Loucy (cell line): ENCODE results near the gene ADAMTS12.

ENCODE experiments used
- H2AFZ ChIP-seq: fragments of 200-600 bp; sonication (generic); 2 replicates; pipeline ENCODE4 v1.6.0; 2016; ENCODE audit warnings: antibody characterized with exemption, mild to moderate bottlenecking, low read length, moderate library complexity
- H3F3A ChIP-seq: fragments of 200-600 bp; 2 replicates; pipeline ENCODE4 v1.6.0; 2016; ENCODE audit warnings: antibody characterized with exemption, low read depth, mild to moderate bottlenecking
- H3K27me3 ChIP-seq: fragments of 200-600 bp; sonication (generic); 2 replicates; pipeline ENCODE4 v1.6.1; 2014; ENCODE audit warnings: low read length, mild to moderate bottlenecking; ENCODE audit not compliant: insufficient read depth, poor library complexity, severe bottlenecking
- H3K36me3 ChIP-seq: fragments of 200-600 bp; sonication (generic); 2 replicates; pipeline ENCODE4 v1.6.1; 2016; ENCODE audit warnings: low read length; ENCODE audit not compliant: insufficient read depth
- H3K4me1 ChIP-seq: fragments of 200-600 bp; sonication (generic); 2 replicates; pipeline ENCODE4 v1.5.1; 2014; ENCODE audit warnings: low read length, mild to moderate bottlenecking; ENCODE audit not compliant: insufficient read depth, poor library complexity, severe bottlenecking
- H3K4me2 ChIP-seq: fragments of 200-600 bp; sonication (generic); 2 replicates; pipeline ENCODE4 v1.6.0; 2014; ENCODE audit warnings: antibody characterized with exemption, low read length, low read depth, mild to moderate bottlenecking; ENCODE audit not compliant: poor library complexity, severe bottlenecking
- H3K4me3 ChIP-seq: fragments of 200-600 bp; sonication (generic); 2 replicates; pipeline ENCODE4 v1.5.1; 2014; ENCODE audit warnings: low read length, mild to moderate bottlenecking, mixed read lengths; ENCODE audit not compliant: poor library complexity, severe bottlenecking
- H3K79me2 ChIP-seq: fragments of 200-600 bp; sonication (generic); 2 replicates; pipeline ENCODE4 v1.6.1; 2014; ENCODE audit warnings: low read length; ENCODE audit not compliant: insufficient read depth
- H3K9ac ChIP-seq: fragments of 200-600 bp; sonication (generic); 2 replicates; pipeline ENCODE4 v1.6.0; 2014; ENCODE audit warnings: mild to moderate bottlenecking, low read depth, low read length, moderate library complexity; ENCODE audit not compliant: poor library complexity, severe bottlenecking
- H3K9me2 ChIP-seq: fragments of 200-600 bp; sonication (generic); replicated peaks from 2 replicates; pipeline ENCODE4 v1.6.1; 2016; ENCODE audit warnings: low read depth, low read length, mixed read lengths
- H3K9me3 ChIP-seq: fragments of 200-600 bp; sonication (generic); 2 replicates; pipeline ENCODE4 v1.6.1; 2014; ENCODE audit warnings: mild to moderate bottlenecking, antibody characterized with exemption, low read length, low read depth; ENCODE audit not compliant: insufficient read depth
- H4K20me1 ChIP-seq: fragments of 200-600 bp; sonication (generic); 2 replicates; pipeline ENCODE4 v1.6.0; 2014; ENCODE audit warnings: antibody characterized with exemption, low read length, mild to moderate bottlenecking; ENCODE audit not compliant: insufficient read depth, poor library complexity, severe bottlenecking
- EZH2phosphoT487 ChIP-seq: fragments of 200-600 bp; IDR thresholded peaks from 2 replicates; pipeline ENCODE4 v1.6.1; 2018; ENCODE audit warnings: antibody characterized with exemption, mild to moderate bottlenecking, moderate library complexity, borderline replicate concordance
- TF ChIP-seq, protein P1 (sequence below): fragments of 200-600 bp; sonication (generic); conservative IDR thresholded peaks from 2 replicates; pipeline ENCODE4 v1.5.1; 2014; ENCODE audit warnings: mild to moderate bottlenecking, antibody characterized with exemption, low read length

ADAMTS12 gene

GRCh38 chr5:33738097-33738496 is 153.7 kb downstream of the ADAMTS12 start:
- Histone ChIP-seq H3K79me2 (no peaks in the 10 kb centered on the region), H2AFZ (no peak overlapping the region), H3K9me2 (no peaks in the 10 kb centered on the region), H3K9me3 (no peaks in the 10 kb centered on the region), H3K9ac (no peak overlapping the region), H3F3A (no peaks in the 10 kb centered on the region), H3K4me1 (no peaks in the 10 kb centered on the region), H3K4me3 (no peak overlapping the region), H4K20me1 (no peaks in the 10 kb centered on the region), H3K36me3 (no peaks in the 10 kb centered on the region), H3K4me2 (no peak overlapping the region), H3K27me3 (no peaks in the 10 kb centered on the region)
- no peak for TF ChIP-seq EZH2phosphoT487
- TF ChIP-seq, protein P1, sequence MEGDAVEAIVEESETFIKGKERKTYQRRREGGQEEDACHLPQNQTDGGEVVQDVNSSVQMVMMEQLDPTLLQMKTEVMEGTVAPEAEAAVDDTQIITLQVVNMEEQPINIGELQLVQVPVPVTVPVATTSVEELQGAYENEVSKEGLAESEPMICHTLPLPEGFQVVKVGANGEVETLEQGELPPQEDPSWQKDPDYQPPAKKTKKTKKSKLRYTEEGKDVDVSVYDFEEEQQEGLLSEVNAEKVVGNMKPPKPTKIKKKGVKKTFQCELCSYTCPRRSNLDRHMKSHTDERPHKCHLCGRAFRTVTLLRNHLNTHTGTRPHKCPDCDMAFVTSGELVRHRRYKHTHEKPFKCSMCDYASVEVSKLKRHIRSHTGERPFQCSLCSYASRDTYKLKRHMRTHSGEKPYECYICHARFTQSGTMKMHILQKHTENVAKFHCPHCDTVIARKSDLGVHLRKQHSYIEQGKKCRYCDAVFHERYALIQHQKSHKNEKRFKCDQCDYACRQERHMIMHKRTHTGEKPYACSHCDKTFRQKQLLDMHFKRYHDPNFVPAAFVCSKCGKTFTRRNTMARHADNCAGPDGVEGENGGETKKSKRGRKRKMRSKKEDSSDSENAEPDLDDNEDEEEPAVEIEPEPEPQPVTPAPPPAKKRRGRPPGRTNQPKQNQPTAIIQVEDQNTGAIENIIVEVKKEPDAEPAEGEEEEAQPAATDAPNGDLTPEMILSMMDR, result no peak

DNA sequence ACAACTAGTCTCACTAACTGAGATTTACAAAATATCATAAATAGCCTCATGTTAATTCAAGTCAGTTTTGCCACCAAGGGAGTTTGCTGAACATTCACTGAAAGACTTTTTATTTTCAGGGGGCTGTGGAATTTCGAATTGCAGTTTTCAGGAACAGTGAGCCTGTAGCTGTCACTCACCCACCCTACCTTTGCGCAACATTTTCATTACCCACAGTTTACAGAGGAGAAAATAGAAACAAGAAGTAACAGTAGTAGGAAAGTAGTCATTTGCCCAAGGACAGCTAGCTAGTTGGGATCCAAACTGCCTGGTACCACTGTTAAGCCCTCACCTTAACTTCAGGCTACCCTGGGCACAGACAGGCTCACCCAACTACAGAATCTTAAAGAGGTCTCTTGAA is 154.1 kb downstream of the ADAMTS12 start:
- no peaks in the 10 kb centered on the region for H3K9me3 ChIP-seq
- H3K4me2 ChIP-seq, result no peak overlapping the region
- H3F3A ChIP-seq, result no peaks in the 10 kb centered on the region
- H4K20me1 ChIP-seq, result no peaks in the 10 kb centered on the region
- H3K79me2 ChIP-seq, result no peaks in the 10 kb centered on the region
- no peaks in the 10 kb centered on the region for H3K27me3 ChIP-seq
- TF ChIP-seq, protein P1, result no peak
- no peak for TF ChIP-seq EZH2phosphoT487
- no peaks in the 10 kb centered on the region for H3K4me1 ChIP-seq
- H3K9me2 ChIP-seq, result no peaks in the 10 kb centered on the region
- H3K9ac ChIP-seq, result no peak overlapping the region
- no peak overlapping the region for H3K4me3 ChIP-seq
- no peaks in the 10 kb centered on the region for H3K36me3 ChIP-seq
- H2AFZ ChIP-seq, result no peak overlapping the region

DNA sequence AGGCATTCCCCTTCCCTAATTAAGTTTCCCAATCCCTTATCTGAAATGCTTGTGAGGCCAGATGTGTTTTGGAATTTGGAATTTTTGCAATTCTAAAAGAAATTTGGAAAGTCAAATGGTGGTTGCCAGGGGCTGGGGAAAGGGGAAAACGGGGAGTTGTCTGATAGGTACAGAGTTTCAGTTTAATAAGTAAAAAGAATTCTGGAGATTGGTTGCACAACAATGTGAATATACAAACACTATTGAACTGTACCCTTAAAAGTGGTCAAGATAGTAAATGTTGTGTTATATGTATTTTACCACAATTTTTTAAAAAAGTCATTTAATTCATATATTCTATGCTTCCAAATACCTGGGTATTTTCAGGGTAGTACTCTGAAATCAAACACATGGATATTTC is 154.5 kb downstream of the ADAMTS12 start:
- Histone ChIP-seq H3K4me2 (no peak overlapping the region), H2AFZ (no peak overlapping the region)
- TF ChIP-seq, protein P1, result no peak
- TF ChIP-seq EZH2phosphoT487, result no peak

More for the DNA sequence above, 154.5 kb downstream of the ADAMTS12 start:
- Histone ChIP-seq H3K9ac (no peak overlapping the region), H3F3A (no peaks in the 10 kb centered on the region), H3K36me3 (no peaks in the 10 kb centered on the region), H3K4me3 (no peak overlapping the region), H4K20me1 (no peaks in the 10 kb centered on the region), H3K9me3 (no peaks in the 10 kb centered on the region), H3K9me2 (no peaks in the 10 kb centered on the region), H3K79me2 (no peaks in the 10 kb centered on the region), H3K4me1 (no peaks in the 10 kb centered on the region), H3K27me3 (no peaks in the 10 kb centered on the region)
